GM12878 (cell line): ENCODE results near the gene ANAPC16.

Experiments used
- POLR2A ChIP-seq: IDR thresholded peaks from 2 replicates; pipeline ENCODE4 v1.6.1; 2011; ENCODE audit warnings: low read depth, mild to moderate bottlenecking, low read length
- SUPT20H ChIP-seq: IDR thresholded peaks from 2 replicates; pipeline ENCODE4 v1.6.1; 2011; ENCODE audit warnings: low read depth, mild to moderate bottlenecking, low read length, moderate library complexity, borderline replicate concordance; ENCODE audit not compliant: control insufficient read depth

DNA sequence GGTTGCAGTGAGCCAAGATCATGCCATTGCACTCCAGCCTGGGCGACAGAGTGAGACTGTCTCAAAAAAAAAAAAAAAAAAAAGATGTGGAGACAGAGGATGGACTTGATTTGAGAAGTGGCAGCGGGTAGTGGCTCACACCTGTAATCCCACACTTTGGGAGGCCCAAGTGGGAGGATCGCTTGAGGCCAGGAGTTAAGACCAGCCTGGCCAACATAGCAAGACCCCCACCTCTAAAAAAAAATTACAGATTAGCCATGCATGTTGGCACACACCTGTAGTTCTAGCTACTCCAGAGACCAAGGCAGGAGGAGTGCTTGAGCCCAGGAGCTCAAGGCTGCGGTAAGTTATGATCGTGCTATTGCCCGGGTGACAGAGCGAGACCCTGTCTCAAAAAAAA is 24.6 kb downstream of the ANAPC16 start:
- no peak for TF ChIP-seq SUPT20H
- no peak for TF ChIP-seq POLR2A
